ENCODE measurements around the gene SIRT2. TPM values are rescaled to one million over a fixed set of nuclear protein-coding genes. Genes with fewer than 3 reads are reported as not detected.

SIRT2 gene
- total and polyA plus RNA-seq, 2 of the 13 experiments (the other 11 are each of a cell fraction or from before 2014, with no cell fraction given): 22.3 to 26.1 TPM

DNA sequence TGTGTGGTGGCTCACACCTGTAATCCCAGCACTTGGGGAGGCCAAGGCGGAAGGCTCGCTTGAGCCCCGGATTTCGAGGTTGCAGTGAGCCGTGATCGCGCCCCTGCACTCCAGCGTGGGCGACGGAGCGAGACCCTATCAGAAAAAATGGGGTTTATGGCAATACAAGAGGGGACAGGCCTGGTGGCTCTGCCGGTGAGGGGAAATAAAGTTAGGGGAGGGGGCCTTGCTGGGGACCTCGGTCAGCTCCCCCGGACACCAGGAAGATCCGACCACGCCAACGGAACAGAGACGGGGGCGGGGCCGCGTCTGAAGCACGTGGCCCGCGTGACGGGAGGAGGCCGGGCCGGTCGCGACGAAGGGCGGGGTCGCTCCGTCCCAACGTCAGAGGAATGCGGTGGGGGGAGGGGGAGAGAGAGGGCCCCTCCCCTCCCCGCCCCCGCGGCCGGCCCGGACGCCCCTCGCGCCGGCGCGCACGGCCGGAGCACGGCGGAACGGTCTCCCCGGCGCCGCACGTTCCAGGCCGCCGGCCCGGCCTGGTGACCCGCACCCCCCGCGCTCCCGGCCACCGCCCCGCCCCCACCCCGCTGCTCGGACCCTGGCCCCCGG lies 47.7 kb downstream of the SIRT2 start (continued):
- TF ChIP-seq, protein P1, sequence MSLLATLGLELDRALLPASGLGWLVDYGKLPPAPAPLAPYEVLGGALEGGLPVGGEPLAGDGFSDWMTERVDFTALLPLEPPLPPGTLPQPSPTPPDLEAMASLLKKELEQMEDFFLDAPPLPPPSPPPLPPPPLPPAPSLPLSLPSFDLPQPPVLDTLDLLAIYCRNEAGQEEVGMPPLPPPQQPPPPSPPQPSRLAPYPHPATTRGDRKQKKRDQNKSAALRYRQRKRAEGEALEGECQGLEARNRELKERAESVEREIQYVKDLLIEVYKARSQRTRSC (CRISPR knock-in tag; IDR thresholded peaks at IDR 0.05; ENCODE audit: low read depth): no peak
- TF ChIP-seq ZFX (CRISPR knock-in tag; IDR thresholded peaks at IDR 0.05; ENCODE audit: low read depth): peak; percentile 72
- TF ChIP-seq, protein P2, sequence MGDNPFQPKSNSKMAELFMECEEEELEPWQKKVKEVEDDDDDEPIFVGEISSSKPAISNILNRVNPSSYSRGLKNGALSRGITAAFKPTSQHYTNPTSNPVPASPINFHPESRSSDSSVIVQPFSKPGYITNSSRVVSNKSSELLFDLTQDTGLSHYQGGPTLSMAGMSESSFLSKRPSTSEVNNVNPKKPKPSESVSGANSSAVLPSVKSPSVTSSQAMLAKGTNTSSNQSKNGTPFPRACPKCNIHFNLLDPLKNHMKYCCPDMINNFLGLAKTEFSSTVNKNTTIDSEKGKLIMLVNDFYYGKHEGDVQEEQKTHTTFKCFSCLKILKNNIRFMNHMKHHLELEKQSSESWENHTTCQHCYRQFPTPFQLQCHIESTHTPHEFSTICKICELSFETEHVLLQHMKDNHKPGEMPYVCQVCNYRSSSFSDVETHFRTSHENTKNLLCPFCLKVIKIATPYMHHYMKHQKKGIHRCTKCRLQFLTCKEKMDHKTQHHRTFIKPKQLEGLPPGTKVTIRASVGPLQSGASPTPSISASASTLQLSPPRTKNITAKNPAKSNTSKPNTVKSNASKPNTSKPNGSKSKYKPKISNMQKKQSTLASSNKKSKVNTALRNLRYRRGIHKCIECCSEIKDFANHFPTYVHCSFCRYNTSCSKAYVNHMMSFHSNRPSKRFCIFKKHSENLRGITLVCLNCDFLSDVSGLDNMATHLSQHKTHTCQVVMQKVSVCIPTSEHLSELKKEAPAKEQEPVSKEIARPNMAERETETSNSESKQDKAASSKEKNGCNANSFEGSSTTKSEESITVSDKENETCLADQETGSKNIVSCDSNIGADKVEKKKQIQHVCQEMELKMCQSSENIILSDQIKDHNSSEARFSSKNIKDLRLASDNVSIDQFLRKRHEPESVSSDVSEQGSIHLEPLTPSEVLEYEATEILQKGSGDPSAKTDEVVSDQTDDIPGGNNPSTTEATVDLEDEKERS (CRISPR knock-in tag; IDR thresholded peaks at IDR 0.05): no peak
- TF ChIP-seq, protein P3, sequence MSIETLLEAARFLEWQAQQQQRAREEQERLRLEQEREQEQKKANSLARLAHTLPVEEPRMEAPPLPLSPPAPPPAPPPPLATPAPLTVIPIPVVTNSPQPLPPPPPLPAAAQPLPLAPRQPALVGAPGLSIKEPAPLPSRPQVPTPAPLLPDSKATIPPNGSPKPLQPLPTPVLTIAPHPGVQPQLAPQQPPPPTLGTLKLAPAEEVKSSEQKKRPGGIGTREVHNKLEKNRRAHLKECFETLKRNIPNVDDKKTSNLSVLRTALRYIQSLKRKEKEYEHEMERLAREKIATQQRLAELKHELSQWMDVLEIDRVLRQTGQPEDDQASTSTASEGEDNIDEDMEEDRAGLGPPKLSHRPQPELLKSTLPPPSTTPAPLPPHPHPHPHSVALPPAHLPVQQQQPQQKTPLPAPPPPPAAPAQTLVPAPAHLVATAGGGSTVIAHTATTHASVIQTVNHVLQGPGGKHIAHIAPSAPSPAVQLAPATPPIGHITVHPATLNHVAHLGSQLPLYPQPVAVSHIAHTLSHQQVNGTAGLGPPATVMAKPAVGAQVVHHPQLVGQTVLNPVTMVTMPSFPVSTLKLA (IDR thresholded peaks at IDR 0.05): peak; percentile 89
- no peak for TF ChIP-seq ZNF552 (CRISPR knock-in tag; IDR thresholded peaks at IDR 0.05; ENCODE audit: borderline replicate concordance)
- TF ChIP-seq, protein P4, sequence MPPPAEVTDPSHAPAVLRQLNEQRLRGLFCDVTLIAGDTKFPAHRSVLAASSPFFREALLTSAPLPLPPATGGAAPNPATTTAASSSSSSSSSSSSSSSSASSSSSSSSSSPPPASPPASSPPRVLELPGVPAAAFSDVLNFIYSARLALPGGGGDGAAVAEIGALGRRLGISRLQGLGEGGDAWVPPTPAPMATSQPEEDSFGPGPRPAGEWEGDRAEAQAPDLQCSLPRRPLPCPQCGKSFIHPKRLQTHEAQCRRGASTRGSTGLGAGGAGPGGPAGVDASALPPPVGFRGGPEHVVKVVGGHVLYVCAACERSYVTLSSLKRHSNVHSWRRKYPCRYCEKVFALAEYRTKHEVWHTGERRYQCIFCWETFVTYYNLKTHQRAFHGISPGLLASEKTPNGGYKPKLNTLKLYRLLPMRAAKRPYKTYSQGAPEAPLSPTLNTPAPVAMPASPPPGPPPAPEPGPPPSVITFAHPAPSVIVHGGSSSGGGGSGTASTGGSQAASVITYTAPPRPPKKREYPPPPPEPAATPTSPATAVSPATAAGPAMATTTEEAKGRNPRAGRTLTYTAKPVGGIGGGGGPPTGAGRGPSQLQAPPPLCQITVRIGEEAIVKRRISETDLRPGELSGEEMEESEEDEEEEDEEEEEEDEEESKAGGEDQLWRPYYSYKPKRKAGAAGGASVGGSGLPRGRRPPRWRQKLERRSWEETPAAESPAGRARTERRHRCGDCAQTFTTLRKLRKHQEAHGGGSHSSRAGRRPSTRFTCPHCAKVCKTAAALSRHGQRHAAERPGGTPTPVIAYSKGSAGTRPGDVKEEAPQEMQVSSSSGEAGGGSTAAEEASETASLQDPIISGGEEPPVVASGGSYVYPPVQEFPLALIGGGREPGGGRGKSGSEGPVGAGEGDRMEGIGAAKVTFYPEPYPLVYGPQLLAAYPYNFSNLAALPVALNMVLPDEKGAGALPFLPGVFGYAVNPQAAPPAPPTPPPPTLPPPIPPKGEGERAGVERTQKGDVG (CRISPR knock-in tag; IDR thresholded peaks at IDR 0.05; ENCODE audit: borderline replicate concordance): no peak
- no peak for TF ChIP-seq IKZF4 (CRISPR knock-in tag; IDR thresholded peaks at IDR 0.05; ENCODE audit: borderline replicate concordance, low read depth, not compliant biosample characterization)
- no peak for TF ChIP-seq GLI4 (CRISPR knock-in tag; IDR thresholded peaks at IDR 0.05; ENCODE audit: borderline replicate concordance)
- TF ChIP-seq, protein P5, sequence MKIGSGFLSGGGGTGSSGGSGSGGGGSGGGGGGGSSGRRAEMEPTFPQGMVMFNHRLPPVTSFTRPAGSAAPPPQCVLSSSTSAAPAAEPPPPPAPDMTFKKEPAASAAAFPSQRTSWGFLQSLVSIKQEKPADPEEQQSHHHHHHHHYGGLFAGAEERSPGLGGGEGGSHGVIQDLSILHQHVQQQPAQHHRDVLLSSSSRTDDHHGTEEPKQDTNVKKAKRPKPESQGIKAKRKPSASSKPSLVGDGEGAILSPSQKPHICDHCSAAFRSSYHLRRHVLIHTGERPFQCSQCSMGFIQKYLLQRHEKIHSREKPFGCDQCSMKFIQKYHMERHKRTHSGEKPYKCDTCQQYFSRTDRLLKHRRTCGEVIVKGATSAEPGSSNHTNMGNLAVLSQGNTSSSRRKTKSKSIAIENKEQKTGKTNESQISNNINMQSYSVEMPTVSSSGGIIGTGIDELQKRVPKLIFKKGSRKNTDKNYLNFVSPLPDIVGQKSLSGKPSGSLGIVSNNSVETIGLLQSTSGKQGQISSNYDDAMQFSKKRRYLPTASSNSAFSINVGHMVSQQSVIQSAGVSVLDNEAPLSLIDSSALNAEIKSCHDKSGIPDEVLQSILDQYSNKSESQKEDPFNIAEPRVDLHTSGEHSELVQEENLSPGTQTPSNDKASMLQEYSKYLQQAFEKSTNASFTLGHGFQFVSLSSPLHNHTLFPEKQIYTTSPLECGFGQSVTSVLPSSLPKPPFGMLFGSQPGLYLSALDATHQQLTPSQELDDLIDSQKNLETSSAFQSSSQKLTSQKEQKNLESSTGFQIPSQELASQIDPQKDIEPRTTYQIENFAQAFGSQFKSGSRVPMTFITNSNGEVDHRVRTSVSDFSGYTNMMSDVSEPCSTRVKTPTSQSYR (CRISPR knock-in tag; IDR thresholded peaks at IDR 0.05; ENCODE audit: borderline replicate concordance): peak; percentile 94
- no peak for TF ChIP-seq ZNF225 (CRISPR knock-in tag; IDR thresholded peaks at IDR 0.05)
- no peak for TF ChIP-seq KLF11 (CRISPR knock-in tag; IDR thresholded peaks at IDR 0.05)
- no peak for TF ChIP-seq NAIF1 (CRISPR knock-in tag; IDR thresholded peaks at IDR 0.05; ENCODE audit: borderline replicate concordance)
- no peak for TF ChIP-seq ZFP37 (CRISPR knock-in tag; IDR thresholded peaks at IDR 0.05; ENCODE audit: borderline replicate concordance)
- TF ChIP-seq KDM6A (CRISPR knock-in tag; IDR thresholded peaks at IDR 0.05; ENCODE audit: low read depth): no peak
- TF ChIP-seq ZNF619 (CRISPR knock-in tag; IDR thresholded peaks at IDR 0.05): no peak
- TF ChIP-seq TOPORS (CRISPR knock-in tag; IDR thresholded peaks at IDR 0.05): no peak; the same call in 1 of the 2 replicates
- TF ChIP-seq ZNF775 (CRISPR knock-in tag; IDR thresholded peaks at IDR 0.05; ENCODE audit: borderline replicate concordance): no peak
- no peak for TF ChIP-seq ZNF121 (CRISPR knock-in tag; IDR thresholded peaks at IDR 0.05)

All from HepG2 (cell line).